Measurements from ENCODE around the gene ANAPC16.

Gene ANAPC16

GRCh38 chr10:72270607-72271281 is 54.9 kb downstream of the ANAPC16 start:
- H3K27ac ChIP-seq (ENCODE audit: insufficient read depth in 1 of 2, low read depth in 1 of 2, low read length in 2 of 2, poor library complexity in 1 of 2, severe bottlenecking in 2 of 2): peak overlapping the region in 1 of 2 experiments; percentile 49
- 100% methylated on average over 2 of the region's 5 CpGs for WGBS (ENCODE audit: insufficient coverage)
- POLR2A ChIA-PET: interaction anchor here (0.6 to 1.4 kb wide), 2 partner anchors 9 to 16 kb away, joined by 3 read pairs; no protein-coding TSS in a partner anchor
- H3K27me3 ChIP-seq (replicated peaks in 2 of 5; ENCODE audit: control insufficient read depth in 4 of 5, insufficient read depth in 5 of 5, low read length in 4 of 5): no peaks in the 10 kb centered on the region
- CTCF ChIA-PET: interaction anchor here (1.3 to 2.0 kb wide), 6 partner anchors 10 to 29 kb away, joined by 3 to 14 read pairs (median 4); no protein-coding TSS in a partner anchor
- H3K4me3 ChIP-seq (ENCODE audit: control insufficient read depth in 1 of 7, extremely low read depth in 1 of 7, insufficient read depth in 4 of 7, low read depth in 2 of 7, low read length in 6 of 7): no peak overlapping the region
- peaks cover 5 to 32% (median 29%) of the 10 kb centered on the region in 4 experiments for H3K4me1 ChIP-seq (ENCODE audit: control extremely low read depth in 1 of 4, control insufficient read depth in 4 of 4, insufficient read depth in 4 of 4, low read length in 3 of 4)
- H3K9me3 ChIP-seq (ENCODE audit: control extremely low read depth in 1 of 5, control insufficient read depth in 4 of 5, insufficient read depth in 2 of 5, low read depth in 1 of 5, low read length in 4 of 5): no peaks in the 10 kb centered on the region
- H3K36me3 ChIP-seq (ENCODE audit: control insufficient read depth in 4 of 4, insufficient read depth in 4 of 4, low read length in 3 of 4): peaks cover 0 to 9% (median 2%) of the 10 kb centered on the region in 4 experiments
- DNase-seq: no peak

GRCh38 chr10:72272689-72273409 is 57.0 kb downstream of the ANAPC16 start:
- ChIA-PET CTCF (interaction anchor here (0.8 to 7.1 kb wide), 16 partner anchors 8 to 77 kb away, joined by 3 to 58 read pairs (median 4); no protein-coding TSS in a partner anchor), POLR2A (interaction anchor here (0.6 to 4.5 kb wide), 16 partner anchors 9 to 72 kb away, joined by 3 to 30 read pairs (median 4); no protein-coding TSS in a partner anchor)
- H3K4me3 ChIP-seq (ENCODE audit: control insufficient read depth in 1 of 7, extremely low read depth in 1 of 7, insufficient read depth in 4 of 7, low read depth in 2 of 7, low read length in 6 of 7): peak overlapping the region; percentile 45 to 97 (median 88)
- peak; percentile 43 to 66 (median 51) for DNase-seq
- peaks cover 5 to 35% (median 29%) of the 10 kb centered on the region in 4 experiments for H3K4me1 ChIP-seq (ENCODE audit: control extremely low read depth in 1 of 4, control insufficient read depth in 4 of 4, insufficient read depth in 4 of 4, low read length in 3 of 4)
- H3K36me3 ChIP-seq (ENCODE audit: control insufficient read depth in 4 of 4, insufficient read depth in 4 of 4, low read length in 3 of 4): peaks cover 0 to 9% (median 2%) of the 10 kb centered on the region in 4 experiments
- H3K9me3 ChIP-seq (ENCODE audit: control extremely low read depth in 1 of 5, control insufficient read depth in 4 of 5, insufficient read depth in 2 of 5, low read depth in 1 of 5, low read length in 4 of 5): no peaks in the 10 kb centered on the region
- WGBS (ENCODE audit: insufficient coverage): 7% methylated on average over 22 of the region's 28 CpGs
- no peaks in the 10 kb centered on the region for H3K27me3 ChIP-seq (replicated peaks in 2 of 5; ENCODE audit: control insufficient read depth in 4 of 5, insufficient read depth in 5 of 5, low read length in 4 of 5)
- H3K27ac ChIP-seq (ENCODE audit: insufficient read depth in 1 of 2, low read depth in 1 of 2, low read length in 2 of 2, poor library complexity in 1 of 2, severe bottlenecking in 2 of 2): peak overlapping the region in 1 of 2 experiments; percentile 88

GRCh38 chr10:72273410-72274212 is 57.8 kb downstream of the ANAPC16 start, which contains the start of gene DDIT4:
DDIT4 (plus strand) TSS chr10:72273924; CDS start chr10:72274217, 293 bp downstream.
- H3K27me3 ChIP-seq (replicated peaks in 2 of 5; ENCODE audit: control insufficient read depth in 4 of 5, insufficient read depth in 5 of 5, low read length in 4 of 5): no peaks in the 10 kb centered on the region
- ChIA-PET CTCF (interaction anchor here (0.8 to 7.1 kb wide), 17 partner anchors 9 to 77 kb away, joined by 3 to 58 read pairs (median 5); no protein-coding TSS in a partner anchor), POLR2A (interaction anchor here (0.6 to 4.5 kb wide), 19 partner anchors 9 to 71 kb away, joined by 3 to 30 read pairs (median 3); no protein-coding TSS in a partner anchor)
- under 1% methylated on average over 61 of the region's 67 CpGs for WGBS (ENCODE audit: insufficient coverage)
- peak; percentile 98 to 100 (median 99) for DNase-seq
- H3K36me3 ChIP-seq (ENCODE audit: control insufficient read depth in 4 of 4, insufficient read depth in 4 of 4, low read length in 3 of 4): peaks cover 0 to 9% (median 2%) of the 10 kb centered on the region in 4 experiments
- H3K27ac ChIP-seq (ENCODE audit: insufficient read depth in 1 of 2, low read depth in 1 of 2, low read length in 2 of 2, poor library complexity in 1 of 2, severe bottlenecking in 2 of 2): peak within 1 kb of the TSS; percentile 80 to 88
- H3K4me3 ChIP-seq (ENCODE audit: control insufficient read depth in 1 of 7, extremely low read depth in 1 of 7, insufficient read depth in 4 of 7, low read depth in 2 of 7, low read length in 6 of 7): peak within 1 kb of the TSS; percentile 74 to 97 (median 88)
- no peaks in the 10 kb centered on the region for H3K9me3 ChIP-seq (ENCODE audit: control extremely low read depth in 1 of 5, control insufficient read depth in 4 of 5, insufficient read depth in 2 of 5, low read depth in 1 of 5, low read length in 4 of 5)
- peaks cover 5 to 35% (median 29%) of the 10 kb centered on the region in 4 experiments for H3K4me1 ChIP-seq (ENCODE audit: control extremely low read depth in 1 of 4, control insufficient read depth in 4 of 4, insufficient read depth in 4 of 4, low read length in 3 of 4)

GRCh38 chr10:72274213-72274729 is 58.5 kb downstream of the ANAPC16 start:
- Histone ChIP-seq H3K4me1 (ENCODE audit: control extremely low read depth in 1 of 4, control insufficient read depth in 4 of 4, insufficient read depth in 4 of 4, low read length in 3 of 4) (peaks cover 5 to 35% (median 29%) of the 10 kb centered on the region in 4 experiments), H3K27ac (ENCODE audit: insufficient read depth in 1 of 2, low read depth in 1 of 2, low read length in 2 of 2, poor library complexity in 1 of 2, severe bottlenecking in 2 of 2) (peak overlapping the region; percentile 80 to 88), H3K9me3 (ENCODE audit: control extremely low read depth in 1 of 5, control insufficient read depth in 4 of 5, insufficient read depth in 2 of 5, low read depth in 1 of 5, low read length in 4 of 5) (no peaks in the 10 kb centered on the region), H3K4me3 (ENCODE audit: control insufficient read depth in 1 of 7, extremely low read depth in 1 of 7, insufficient read depth in 4 of 7, low read depth in 2 of 7, low read length in 6 of 7) (peak overlapping the region; percentile 74 to 97 (median 88)), H3K36me3 (ENCODE audit: control insufficient read depth in 4 of 4, insufficient read depth in 4 of 4, low read length in 3 of 4) (peaks cover 0 to 9% (median 2%) of the 10 kb centered on the region in 4 experiments), H3K27me3 (replicated peaks in 2 of 5; ENCODE audit: control insufficient read depth in 4 of 5, insufficient read depth in 5 of 5, low read length in 4 of 5) (no peaks in the 10 kb centered on the region)
- POLR2A ChIA-PET: interaction anchor here (0.8 to 4.5 kb wide), 13 partner anchors 8 to 65 kb away, joined by 3 to 30 read pairs (median 4); no protein-coding TSS in a partner anchor
- under 1% methylated on average over 21 of the region's 40 CpGs for WGBS (ENCODE audit: insufficient coverage)
- no peak for DNase-seq
- CTCF ChIA-PET: interaction anchor here (0.7 to 7.1 kb wide), 27 partner anchors 9 to 76 kb away, joined by 3 to 58 read pairs (median 5); no protein-coding TSS in a partner anchor

- peaks cover 5 to 35% (median 29%) of the 10 kb centered on the region in 4 experiments for H3K4me1 ChIP-seq (ENCODE audit: control extremely low read depth in 1 of 4, control insufficient read depth in 4 of 4, insufficient read depth in 4 of 4, low read length in 3 of 4)
- peaks cover 0 to 9% (median 2%) of the 10 kb centered on the region in 4 experiments for H3K36me3 ChIP-seq (ENCODE audit: control insufficient read depth in 4 of 4, insufficient read depth in 4 of 4, low read length in 3 of 4)
- H3K27ac ChIP-seq (ENCODE audit: insufficient read depth in 1 of 2, low read depth in 1 of 2, low read length in 2 of 2, poor library complexity in 1 of 2, severe bottlenecking in 2 of 2): peak overlapping the region in 1 of 2 experiments; percentile 88
- 53% methylated on average over 23 of the region's 26 CpGs for WGBS (ENCODE audit: insufficient coverage)
- CTCF ChIA-PET: interaction anchor here (0.7 to 7.1 kb wide), 28 partner anchors 8 to 149 kb away, joined by 3 to 58 read pairs (median 4); no protein-coding TSS in a partner anchor
- no peaks in the 10 kb centered on the region for H3K27me3 ChIP-seq (replicated peaks in 2 of 5; ENCODE audit: control insufficient read depth in 4 of 5, insufficient read depth in 5 of 5, low read length in 4 of 5)
- H3K4me3 ChIP-seq (ENCODE audit: control insufficient read depth in 1 of 7, extremely low read depth in 1 of 7, insufficient read depth in 4 of 7, low read depth in 2 of 7, low read length in 6 of 7): peak overlapping the region; percentile 74 to 97 (median 88)
- H3K9me3 ChIP-seq (ENCODE audit: control extremely low read depth in 1 of 5, control insufficient read depth in 4 of 5, insufficient read depth in 2 of 5, low read depth in 1 of 5, low read length in 4 of 5): no peaks in the 10 kb centered on the region
- DNase-seq: peak; percentile 57 to 75 (median 74)
- POLR2A ChIA-PET: interaction anchor here (0.8 to 4.5 kb wide), 9 partner anchors 14 to 65 kb away, joined by 3 to 30 read pairs (median 4); no protein-coding TSS in a partner anchor
Measured at GRCh38 chr10:72274730-72275350, 59.0 kb downstream of the ANAPC16 start.

All from common myeloid progenitor, CD34-positive (primary cell).